Duodenal mucosa (tissue), 2 donors: ENCODE measurements around the gene MUC6.

Experiments
- H3K27ac ChIP-seq: one replicate; pipeline ENCODE4 v1.7.0; 2013; ENCODE audit warnings: low read depth, low read length
- H3K27me3 ChIP-seq, 2 donors: one replicate each; pipeline ENCODE4 v1.7.0; 2013; ENCODE audit warnings: low read length in 2 of 2, control low read depth in 1 of 2; ENCODE audit not compliant: insufficient read depth in 2 of 2, control insufficient read depth in 1 of 2
- H3K36me3 ChIP-seq, 2 donors: one replicate each; pipeline ENCODE4 v1.7.0; 2013; ENCODE audit warnings: low read length in 2 of 2, control low read depth in 1 of 2; ENCODE audit not compliant: insufficient read depth in 2 of 2, control insufficient read depth in 1 of 2
- H3K4me1 ChIP-seq, 2 donors: one replicate each; pipeline ENCODE4 v1.7.0; 2013; ENCODE audit warnings: low read length in 2 of 2, control low read depth in 1 of 2; ENCODE audit not compliant: insufficient read depth in 2 of 2, control insufficient read depth in 1 of 2
- H3K4me3 ChIP-seq, 2 donors: one replicate each; pipeline ENCODE4 v1.7.0; 2013; ENCODE audit warnings: low read length in 2 of 2, low read depth in 1 of 2
- H3K9ac ChIP-seq, 2 donors: one replicate each; pipeline ENCODE4 v1.7.0; 2013; ENCODE audit warnings: low read length in 2 of 2, low read depth in 1 of 2
- H3K9me3 ChIP-seq, 2 donors: one replicate each; pipeline ENCODE4 v1.7.0; 2013; ENCODE audit warnings: low read length in 2 of 2, control low read depth in 1 of 2; ENCODE audit not compliant: control insufficient read depth in 1 of 2

The MUC6 gene

GRCh38 chr11:1041936-1042608 lies 5.6 kb upstream of the MUC6 start:
- Histone ChIP-seq H3K4me3 (no peak overlapping the region), H3K27ac (no peak overlapping the region), H3K4me1 (no peaks in the 10 kb centered on the region), H3K27me3 (peaks cover 0 to 8% of the 10 kb centered on the region in 2 donors), H3K9ac (no peak overlapping the region), H3K9me3 (no peaks in the 10 kb centered on the region), H3K36me3 (no peaks in the 10 kb centered on the region)

- H3K4me1 ChIP-seq: no peaks in the 10 kb centered on the region
- H3K36me3 ChIP-seq: no peaks in the 10 kb centered on the region
- peaks cover 0 to 8% of the 10 kb centered on the region in 2 donors for H3K27me3 ChIP-seq
- H3K9me3 ChIP-seq: no peaks in the 10 kb centered on the region
- no peak overlapping the region for H3K27ac ChIP-seq
- H3K9ac ChIP-seq: no peak overlapping the region
- no peak overlapping the region for H3K4me3 ChIP-seq
These were observed 5.0 kb upstream of the MUC6 start for GRCh38 chr11:1041471-1041870.

GRCh38 chr11:1041149-1041467 lies 4.6 kb upstream of the MUC6 start:
- Histone ChIP-seq H3K9ac (no peak overlapping the region), H3K27ac (no peak overlapping the region), H3K4me1 (no peaks in the 10 kb centered on the region), H3K9me3 (no peaks in the 10 kb centered on the region), H3K36me3 (no peaks in the 10 kb centered on the region), H3K4me3 (no peak overlapping the region), H3K27me3 (peaks cover 0 to 8% of the 10 kb centered on the region in 2 donors)

GRCh38 chr11:1040428-1041148 lies 4.1 kb upstream of the MUC6 start:
- Histone ChIP-seq H3K4me1 (no peaks in the 10 kb centered on the region), H3K9me3 (no peaks in the 10 kb centered on the region), H3K9ac (no peak overlapping the region), H3K4me3 (no peak overlapping the region), H3K36me3 (no peaks in the 10 kb centered on the region), H3K27ac (no peak overlapping the region), H3K27me3 (peaks cover 0 to 8% of the 10 kb centered on the region in 2 donors)

GRCh38 chr11:1039481-1040427 lies 3.2 kb upstream of the MUC6 start:
- H3K4me1 ChIP-seq: no peaks in the 10 kb centered on the region
- peaks cover 0 to 8% of the 10 kb centered on the region in 2 donors for H3K27me3 ChIP-seq
- no peak overlapping the region for H3K4me3 ChIP-seq
- no peak overlapping the region for H3K9ac ChIP-seq
- no peaks in the 10 kb centered on the region for H3K36me3 ChIP-seq
- no peaks in the 10 kb centered on the region for H3K9me3 ChIP-seq
- no peak overlapping the region for H3K27ac ChIP-seq

- no peaks in the 10 kb centered on the region for H3K4me1 ChIP-seq
- no peak overlapping the region for H3K4me3 ChIP-seq
- peaks cover 0 to 8% of the 10 kb centered on the region in 2 donors for H3K27me3 ChIP-seq
- H3K9ac ChIP-seq: no peak overlapping the region
- H3K27ac ChIP-seq: no peak overlapping the region
- H3K36me3 ChIP-seq: no peaks in the 10 kb centered on the region
- no peaks in the 10 kb centered on the region for H3K9me3 ChIP-seq
These were observed 2.4 kb upstream of the MUC6 start for GRCh38 chr11:1038921-1039320.

- H3K36me3 ChIP-seq: no peaks in the 10 kb centered on the region
- H3K9ac ChIP-seq: no peak overlapping the region
- no peak overlapping the region for H3K27ac ChIP-seq
- no peak overlapping the region for H3K4me3 ChIP-seq
- no peaks in the 10 kb centered on the region for H3K4me1 ChIP-seq
- H3K9me3 ChIP-seq: no peaks in the 10 kb centered on the region
- H3K27me3 ChIP-seq: peaks cover 0 to 8% of the 10 kb centered on the region in 2 donors
These were observed 1.8 kb upstream of the MUC6 start for GRCh38 chr11:1038361-1038760.

- Histone ChIP-seq H3K4me3 (no peak overlapping the region), H3K4me1 (no peaks in the 10 kb centered on the region), H3K27me3 (peaks cover 0 to 8% of the 10 kb centered on the region in 2 donors), H3K36me3 (no peaks in the 10 kb centered on the region), H3K27ac (no peak overlapping the region), H3K9ac (no peak overlapping the region), H3K9me3 (no peaks in the 10 kb centered on the region)
These were observed 1.1 kb upstream of the MUC6 start for GRCh38 chr11:1037506-1038055.

GRCh38 chr11:1036931-1037330 lies 413 bp upstream of the MUC6 start:
- no peak overlapping the region for H3K27ac ChIP-seq
- no peaks in the 10 kb centered on the region for H3K9me3 ChIP-seq
- H3K27me3 ChIP-seq: peaks cover 0 to 8% of the 10 kb centered on the region in 2 donors
- H3K9ac ChIP-seq: no peak overlapping the region
- no peaks in the 10 kb centered on the region for H3K36me3 ChIP-seq
- no peaks in the 10 kb centered on the region for H3K4me1 ChIP-seq
- H3K4me3 ChIP-seq: no peak overlapping the region
